K562 (cell line): Measurements from ENCODE around the gene IL4R.

Source experiments
- BCL6 ChIP-seq: fragments of 250-450 bp; sonication (Bioruptor Pico); IDR thresholded peaks from 2 replicates; pipeline ENCODE4 v1.4.0; 2020
- EZH2 ChIP-seq: IDR thresholded peaks from 2 replicates; pipeline ENCODE4 v1.6.1; 2012; ENCODE audit warnings: low read depth, mild to moderate bottlenecking, inconsistent platforms, low read length, borderline replicate concordance
- IRF2 ChIP-seq: sonication (generic); formaldehyde crosslinking; IDR thresholded peaks from 2 replicates; pipeline ENCODE4 v1.8.1; 2022; ENCODE audit warnings: mild to moderate bottlenecking, missing genetic modification reagents
- SP1 ChIP-seq: sonication (generic); formaldehyde crosslinking; IDR thresholded peaks from 2 replicates; pipeline ENCODE4 v1.8.1; 2022; ENCODE audit warnings: mild to moderate bottlenecking, missing genetic modification reagents
- ZNF282 ChIP-seq: sonication (generic); formaldehyde crosslinking; IDR thresholded peaks from 2 replicates; pipeline ENCODE4 v1.8.1; 2023; ENCODE audit warnings: missing genetic modification reagents
- ZNF717 ChIP-seq: fragments of 250-450 bp; sonication (Bioruptor Pico); IDR thresholded peaks from 2 replicates; pipeline ENCODE4 v1.5.0; 2021
- TF ChIP-seq, protein P1 (sequence below): sonication (generic); formaldehyde crosslinking; IDR thresholded peaks from 2 replicates; pipeline ENCODE4 v1.4.0; 2020; ENCODE audit warnings: mild to moderate bottlenecking, missing genetic modification reagents
- TF ChIP-seq, protein P2 (sequence below), 3 experiments: IDR thresholded peaks in 2 of 3; conservative IDR thresholded peaks in 1 of 3; 2 replicates each; pipeline ENCODE4 v1.5.1; 2011 to 2012; ENCODE audit warnings: low read length in 3 of 3, mild to moderate bottlenecking in 3 of 3, control low read depth in 2 of 3, improper control_type of control experiment in 1 of 3, inconsistent platforms in 1 of 3, low read depth in 1 of 3, mixed read lengths in 1 of 3, moderate library complexity in 1 of 3; ENCODE audit not compliant: insufficient read depth in 2 of 3
- TF ChIP-seq, protein P3 (sequence below): fragments of 450-650 bp; conservative IDR thresholded peaks from 2 replicates; pipeline ENCODE4 v1.6.1; 2016; ENCODE audit warnings: missing genetic modification characterization, low read depth, mild to moderate bottlenecking, control low read depth, missing compliant biosample characterization

DNA sequence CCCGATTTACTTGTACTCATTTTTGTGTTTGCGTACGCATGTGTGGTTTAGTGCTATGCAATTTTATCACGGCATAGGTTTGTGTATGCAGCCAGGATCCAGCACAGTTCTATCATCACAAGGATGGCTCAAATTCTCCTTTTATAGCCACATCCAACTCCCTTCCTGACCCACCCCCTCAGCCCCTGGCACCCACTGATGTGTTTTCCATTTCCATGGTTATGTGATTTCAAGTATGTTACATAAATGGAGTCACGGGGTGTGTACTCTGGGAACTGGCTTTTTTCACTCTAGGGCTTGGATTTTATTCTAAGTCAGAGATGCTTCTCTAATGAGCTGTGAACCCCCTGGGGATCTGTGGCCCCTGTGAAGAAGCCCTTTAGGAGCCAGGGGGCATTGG, 16.8 kb downstream of the IL4R start:
- no peak for TF ChIP-seq IRF2
- TF ChIP-seq, protein P1, sequence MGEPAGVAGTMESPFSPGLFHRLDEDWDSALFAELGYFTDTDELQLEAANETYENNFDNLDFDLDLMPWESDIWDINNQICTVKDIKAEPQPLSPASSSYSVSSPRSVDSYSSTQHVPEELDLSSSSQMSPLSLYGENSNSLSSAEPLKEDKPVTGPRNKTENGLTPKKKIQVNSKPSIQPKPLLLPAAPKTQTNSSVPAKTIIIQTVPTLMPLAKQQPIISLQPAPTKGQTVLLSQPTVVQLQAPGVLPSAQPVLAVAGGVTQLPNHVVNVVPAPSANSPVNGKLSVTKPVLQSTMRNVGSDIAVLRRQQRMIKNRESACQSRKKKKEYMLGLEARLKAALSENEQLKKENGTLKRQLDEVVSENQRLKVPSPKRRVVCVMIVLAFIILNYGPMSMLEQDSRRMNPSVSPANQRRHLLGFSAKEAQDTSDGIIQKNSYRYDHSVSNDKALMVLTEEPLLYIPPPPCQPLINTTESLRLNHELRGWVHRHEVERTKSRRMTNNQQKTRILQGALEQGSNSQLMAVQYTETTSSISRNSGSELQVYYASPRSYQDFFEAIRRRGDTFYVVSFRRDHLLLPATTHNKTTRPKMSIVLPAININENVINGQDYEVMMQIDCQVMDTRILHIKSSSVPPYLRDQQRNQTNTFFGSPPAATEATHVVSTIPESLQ (CRISPR knock-in tag): no peak
- no peak for TF ChIP-seq BCL6 (CRISPR knock-in tag)
- TF ChIP-seq, protein P2, sequence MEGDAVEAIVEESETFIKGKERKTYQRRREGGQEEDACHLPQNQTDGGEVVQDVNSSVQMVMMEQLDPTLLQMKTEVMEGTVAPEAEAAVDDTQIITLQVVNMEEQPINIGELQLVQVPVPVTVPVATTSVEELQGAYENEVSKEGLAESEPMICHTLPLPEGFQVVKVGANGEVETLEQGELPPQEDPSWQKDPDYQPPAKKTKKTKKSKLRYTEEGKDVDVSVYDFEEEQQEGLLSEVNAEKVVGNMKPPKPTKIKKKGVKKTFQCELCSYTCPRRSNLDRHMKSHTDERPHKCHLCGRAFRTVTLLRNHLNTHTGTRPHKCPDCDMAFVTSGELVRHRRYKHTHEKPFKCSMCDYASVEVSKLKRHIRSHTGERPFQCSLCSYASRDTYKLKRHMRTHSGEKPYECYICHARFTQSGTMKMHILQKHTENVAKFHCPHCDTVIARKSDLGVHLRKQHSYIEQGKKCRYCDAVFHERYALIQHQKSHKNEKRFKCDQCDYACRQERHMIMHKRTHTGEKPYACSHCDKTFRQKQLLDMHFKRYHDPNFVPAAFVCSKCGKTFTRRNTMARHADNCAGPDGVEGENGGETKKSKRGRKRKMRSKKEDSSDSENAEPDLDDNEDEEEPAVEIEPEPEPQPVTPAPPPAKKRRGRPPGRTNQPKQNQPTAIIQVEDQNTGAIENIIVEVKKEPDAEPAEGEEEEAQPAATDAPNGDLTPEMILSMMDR (IDR thresholded peaks at IDR 0.05 in 2 of 3, conservative IDR thresholded peaks at IDR 0.05 in 1 of 3; ENCODE audit: insufficient read depth in 2 of 3, low read depth in 1 of 3, low read length in 3 of 3): no peak
- no peak for TF ChIP-seq SP1
- TF ChIP-seq, protein P3, sequence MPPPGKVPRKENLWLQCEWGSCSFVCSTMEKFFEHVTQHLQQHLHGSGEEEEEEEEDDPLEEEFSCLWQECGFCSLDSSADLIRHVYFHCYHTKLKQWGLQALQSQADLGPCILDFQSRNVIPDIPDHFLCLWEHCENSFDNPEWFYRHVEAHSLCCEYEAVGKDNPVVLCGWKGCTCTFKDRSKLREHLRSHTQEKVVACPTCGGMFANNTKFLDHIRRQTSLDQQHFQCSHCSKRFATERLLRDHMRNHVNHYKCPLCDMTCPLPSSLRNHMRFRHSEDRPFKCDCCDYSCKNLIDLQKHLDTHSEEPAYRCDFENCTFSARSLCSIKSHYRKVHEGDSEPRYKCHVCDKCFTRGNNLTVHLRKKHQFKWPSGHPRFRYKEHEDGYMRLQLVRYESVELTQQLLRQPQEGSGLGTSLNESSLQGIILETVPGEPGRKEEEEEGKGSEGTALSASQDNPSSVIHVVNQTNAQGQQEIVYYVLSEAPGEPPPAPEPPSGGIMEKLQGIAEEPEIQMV: no peak
- no peak for TF ChIP-seq EZH2
- no peak for TF ChIP-seq ZNF282 (CRISPR knock-in tag)
- TF ChIP-seq ZNF717 (CRISPR knock-in tag): no peak
